HepG2 (cell line): ENCODE measurements around the gene ROM1. TPM values are rescaled to one million over a fixed set of nuclear protein-coding genes. Genes with fewer than 3 reads are reported as not detected.

Experiments used
- ARID4A ChIP-seq: sonication (generic); formaldehyde crosslinking; IDR thresholded peaks from 2 replicates; pipeline ENCODE4 v1.5.0; 2020; ENCODE audit warnings: mild to moderate bottlenecking, missing genetic modification reagents, borderline replicate concordance
- ARNT2 ChIP-seq: sonication (generic); formaldehyde crosslinking; IDR thresholded peaks from 2 replicates; pipeline ENCODE4 v1.8.0; 2022; ENCODE audit warnings: mild to moderate bottlenecking, low read depth, missing genetic modification reagents, moderate library complexity
- CEBPG ChIP-seq: IDR thresholded peaks from 2 replicates; pipeline ENCODE4 v1.6.1; 2016
- CSRNP1 ChIP-seq: sonication (generic); formaldehyde crosslinking; IDR thresholded peaks from 2 replicates; pipeline ENCODE4 v1.8.1; 2023; ENCODE audit warnings: mild to moderate bottlenecking, missing genetic modification reagents
- FOSL1 ChIP-seq: sonication (generic); formaldehyde crosslinking; IDR thresholded peaks from 2 replicates; pipeline ENCODE4 v1.9.0; 2021; ENCODE audit warnings: missing genetic modification reagents, borderline replicate concordance
- FOXJ3 ChIP-seq: sonication (generic); formaldehyde crosslinking; IDR thresholded peaks from 2 replicates; pipeline ENCODE4 v1.4.0; 2020; ENCODE audit warnings: missing genetic modification reagents, mild to moderate bottlenecking, borderline replicate concordance
- HNF4G ChIP-seq, 2 experiments: sonication (generic) in 1 of 2; formaldehyde crosslinking in 1 of 2; IDR thresholded peaks; 2 replicates each; pipeline versions ENCODE4 v1.4.0 to v1.6.1; 2011 to 2020; ENCODE audit warnings: borderline replicate concordance in 2 of 2, low read depth in 2 of 2, mild to moderate bottlenecking in 2 of 2, low read length in 1 of 2, missing genetic modification reagents in 1 of 2, moderate library complexity in 1 of 2
- POLR2G ChIP-seq: fragments of 200-400 bp; formaldehyde crosslinking; IDR thresholded peaks from 2 replicates; pipeline ENCODE4 v1.6.1; 2018; ENCODE audit warnings: mild to moderate bottlenecking, low read depth, low read length, moderate library complexity
- SP1 ChIP-seq, 2 experiments: fragments of 450-650 bp in 1 of 2; sonication (generic) in 1 of 2; formaldehyde crosslinking in 1 of 2; IDR thresholded peaks; 2 replicates each; pipeline versions ENCODE4 v1.4.0 to v1.6.1; 2016 to 2020; ENCODE audit warnings: missing genetic modification reagents in 1 of 2
- TBX2 ChIP-seq: sonication (generic); formaldehyde crosslinking; IDR thresholded peaks from 2 replicates; pipeline ENCODE4 v1.5.0; 2020; ENCODE audit warnings: missing genetic modification reagents, mild to moderate bottlenecking, borderline replicate concordance
- ZBTB26 ChIP-seq: IDR thresholded peaks from 2 replicates; pipeline ENCODE4 v1.6.1; 2016; ENCODE audit warnings: missing compliant biosample characterization, missing genetic modification reagents, borderline replicate concordance
- ZNF572 ChIP-seq: sonication (generic); formaldehyde crosslinking; IDR thresholded peaks from 2 replicates; pipeline ENCODE4 v1.5.1; 2020; ENCODE audit warnings: mild to moderate bottlenecking, missing genetic modification reagents
- ZNF879 ChIP-seq: sonication (generic); formaldehyde crosslinking; IDR thresholded peaks from 2 replicates; pipeline ENCODE4 v1.8.1; 2023; ENCODE audit warnings: missing genetic modification reagents
- polyA plus RNA-seq, 8 experiments: library from polyadenylated mRNA; depleted of rRNA in 3 of 8; stranded (reverse) in 7 of 8; unstranded in 1 of 8; fragments of >200 nt; fragmentation: Illumina TruSeq in 4 of 8; extraction: Trizol in 4 of 8; gene quantifications; 2 replicates each; pipeline versions ENCODE4 v1.2.1 to v1.2.3, GENCODE V29; 2011 to 2016; ENCODE audit warnings: low read depth in 4 of 8, missing spikeins in 1 of 8, mixed read lengths in 1 of 8; ENCODE audit not compliant: insufficient read depth in 1 of 8
- total RNA-seq, 5 experiments: library from RNA; depleted of rRNA; stranded (reverse); fragments of >200 nt; fragmentation: Illumina TruSeq; extraction: Trizol; gene quantifications; 2 replicates each; pipeline ENCODE4 v1.2.3, GENCODE V29; 2016; ENCODE audit warnings: low read depth in 1 of 5
- TF ChIP-seq, protein P1 (sequence below): sonication (generic); formaldehyde crosslinking; IDR thresholded peaks from 2 replicates; pipeline ENCODE4 v1.5.1; 2020; ENCODE audit warnings: missing genetic modification reagents, mild to moderate bottlenecking, borderline replicate concordance
- TF ChIP-seq, protein P2 (sequence below): sonication (generic); formaldehyde crosslinking; IDR thresholded peaks from 2 replicates; pipeline ENCODE4 v1.4.0; 2020; ENCODE audit warnings: mild to moderate bottlenecking, missing genetic modification reagents

Gene ROM1
- total and polyA plus RNA-seq, 2 of the 13 experiments (the other 11 are each of a cell fraction or from before 2014, with no cell fraction given): 1.2 to 2.4 TPM

DNA sequence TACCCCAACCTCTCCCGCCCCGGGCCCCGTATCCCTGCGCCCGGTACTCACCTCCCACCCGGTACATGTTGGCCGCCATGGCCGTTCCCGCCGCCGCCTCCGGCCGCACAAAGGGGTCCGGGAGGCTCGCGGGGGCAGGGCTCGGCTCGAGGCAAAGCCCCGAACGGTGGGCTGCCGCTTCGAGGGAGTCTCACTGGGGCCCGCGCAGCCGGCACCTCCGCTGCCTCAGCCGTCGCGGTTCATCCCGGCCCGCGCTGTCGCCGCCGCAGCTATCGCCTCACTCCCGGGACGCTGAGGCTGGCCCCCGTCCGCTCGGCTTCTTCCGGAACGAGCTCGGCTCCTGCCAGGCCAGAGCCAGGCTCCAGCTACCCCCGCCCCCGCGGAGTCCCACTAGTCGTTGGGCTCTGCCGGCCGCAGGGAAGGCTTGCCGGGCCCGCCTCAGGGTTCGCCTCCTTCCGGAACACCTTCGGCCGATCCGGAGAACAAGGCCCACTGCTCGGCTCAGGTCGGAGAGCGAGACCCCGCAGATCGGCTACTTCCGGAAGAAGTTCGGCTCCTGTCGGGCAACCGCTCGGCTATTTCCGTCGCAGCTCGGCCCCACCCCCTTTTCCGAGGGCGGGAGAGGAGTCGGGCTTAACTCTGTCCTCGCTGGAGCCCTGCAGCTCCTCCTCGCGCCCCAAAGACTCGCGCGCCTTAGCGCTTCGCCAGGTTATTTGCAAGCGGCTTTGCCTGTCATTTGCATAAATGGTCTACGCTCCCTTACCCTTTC is 11.5 kb upstream of the ROM1 start, which contains the start of gene MTA2 (continued):
- TF ChIP-seq ARID4A: peak; percentile 84
- TF ChIP-seq, protein P1, sequence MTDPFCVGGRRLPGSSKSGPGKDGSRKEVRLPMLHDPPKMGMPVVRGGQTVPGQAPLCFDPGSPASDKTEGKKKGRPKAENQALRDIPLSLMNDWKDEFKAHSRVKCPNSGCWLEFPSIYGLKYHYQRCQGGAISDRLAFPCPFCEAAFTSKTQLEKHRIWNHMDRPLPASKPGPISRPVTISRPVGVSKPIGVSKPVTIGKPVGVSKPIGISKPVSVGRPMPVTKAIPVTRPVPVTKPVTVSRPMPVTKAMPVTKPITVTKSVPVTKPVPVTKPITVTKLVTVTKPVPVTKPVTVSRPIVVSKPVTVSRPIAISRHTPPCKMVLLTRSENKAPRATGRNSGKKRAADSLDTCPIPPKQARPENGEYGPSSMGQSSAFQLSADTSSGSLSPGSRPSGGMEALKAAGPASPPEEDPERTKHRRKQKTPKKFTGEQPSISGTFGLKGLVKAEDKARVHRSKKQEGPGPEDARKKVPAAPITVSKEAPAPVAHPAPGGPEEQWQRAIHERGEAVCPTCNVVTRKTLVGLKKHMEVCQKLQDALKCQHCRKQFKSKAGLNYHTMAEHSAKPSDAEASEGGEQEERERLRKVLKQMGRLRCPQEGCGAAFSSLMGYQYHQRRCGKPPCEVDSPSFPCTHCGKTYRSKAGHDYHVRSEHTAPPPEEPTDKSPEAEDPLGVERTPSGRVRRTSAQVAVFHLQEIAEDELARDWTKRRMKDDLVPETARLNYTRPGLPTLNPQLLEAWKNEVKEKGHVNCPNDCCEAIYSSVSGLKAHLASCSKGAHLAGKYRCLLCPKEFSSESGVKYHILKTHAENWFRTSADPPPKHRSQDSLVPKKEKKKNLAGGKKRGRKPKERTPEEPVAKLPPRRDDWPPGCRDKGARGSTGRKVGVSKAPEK (CRISPR knock-in tag): 0 out of 2 replicates have a peak, but pooled peaks have one; percentile 34
- peak; percentile 44; the same call in 1 of the 2 replicates for TF ChIP-seq TBX2 (CRISPR knock-in tag)
- no peak for TF ChIP-seq ZBTB26 (CRISPR knock-in tag)
- TF ChIP-seq ZNF572 (CRISPR knock-in tag): no peak
- TF ChIP-seq FOXJ3: no peak
- peak; percentile 75 for TF ChIP-seq POLR2G
- peak; percentile 81; the same call in 1 of the 2 replicates for TF ChIP-seq CSRNP1 (CRISPR knock-in tag)
- TF ChIP-seq FOSL1 (CRISPR knock-in tag): no peak
- peak; percentile 61 for TF ChIP-seq ARNT2 (CRISPR knock-in tag)
- TF ChIP-seq, protein P2, sequence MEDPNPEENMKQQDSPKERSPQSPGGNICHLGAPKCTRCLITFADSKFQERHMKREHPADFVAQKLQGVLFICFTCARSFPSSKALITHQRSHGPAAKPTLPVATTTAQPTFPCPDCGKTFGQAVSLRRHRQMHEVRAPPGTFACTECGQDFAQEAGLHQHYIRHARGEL (CRISPR knock-in tag): no peak
- peak; percentile 92 for TF ChIP-seq HNF4G (IDR thresholded peaks at IDR 0.05; ENCODE audit: borderline replicate concordance, low read depth, low read length)
- TF ChIP-seq HNF4G (CRISPR knock-in tag; IDR thresholded peaks at IDR 0.05; ENCODE audit: borderline replicate concordance, low read depth): 0 out of 2 replicates have a peak, but pooled peaks have one; percentile 47
- no peak for TF ChIP-seq SP1 (IDR thresholded peaks at IDR 0.05)
- peak; percentile 81; the same call in 1 of the 2 replicates for TF ChIP-seq SP1 (CRISPR knock-in tag; IDR thresholded peaks at IDR 0.05)
- peak; percentile 84 for TF ChIP-seq ZNF879
- TF ChIP-seq CEBPG (CRISPR knock-in tag): no peak
